ENCODE data around the gene MGRN1.

Gene MGRN1

DNA sequence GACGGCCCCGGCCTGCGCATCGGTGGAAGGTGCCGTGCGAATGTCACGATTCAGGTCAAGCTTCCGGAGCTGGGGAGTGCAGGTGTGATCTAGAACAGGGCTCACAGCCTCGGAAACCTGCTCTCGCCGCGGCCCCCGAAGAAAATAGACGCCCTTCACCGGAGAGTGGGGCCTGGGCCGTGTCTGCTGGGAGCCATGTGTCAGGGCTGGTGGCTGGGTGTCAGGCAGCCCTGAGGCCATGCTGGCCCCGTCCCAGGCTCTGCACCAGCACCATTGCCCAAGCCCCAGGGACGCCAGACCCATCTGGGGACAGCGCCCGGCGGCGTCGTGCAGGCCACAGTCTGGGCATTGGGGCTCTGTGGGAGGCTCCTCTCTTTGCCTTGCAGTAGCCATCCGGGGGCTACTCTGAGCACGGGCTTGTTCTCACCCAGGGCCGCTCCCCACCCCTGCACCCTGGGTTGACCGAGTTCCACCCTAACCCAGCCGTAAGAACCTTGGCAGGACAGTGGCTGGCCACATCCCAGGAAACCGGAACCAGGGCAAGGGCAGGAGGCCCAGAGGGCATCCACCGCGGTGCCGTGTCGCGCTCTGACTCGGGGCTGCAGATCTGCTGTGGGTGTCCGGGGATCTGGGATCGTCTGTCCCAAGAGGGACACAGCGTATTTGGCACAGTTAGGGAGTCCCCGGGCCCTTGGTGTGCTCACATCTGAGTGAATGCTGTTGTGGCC is 63.5 kb downstream of the MGRN1 start:
- no peak for DNase-seq (ENCODE audit: low read depth)

GRCh38 chr16:4688674-4689045 is 64.0 kb downstream of the MGRN1 start:
- DNase-seq (ENCODE audit: low read depth), result no peak

DNA sequence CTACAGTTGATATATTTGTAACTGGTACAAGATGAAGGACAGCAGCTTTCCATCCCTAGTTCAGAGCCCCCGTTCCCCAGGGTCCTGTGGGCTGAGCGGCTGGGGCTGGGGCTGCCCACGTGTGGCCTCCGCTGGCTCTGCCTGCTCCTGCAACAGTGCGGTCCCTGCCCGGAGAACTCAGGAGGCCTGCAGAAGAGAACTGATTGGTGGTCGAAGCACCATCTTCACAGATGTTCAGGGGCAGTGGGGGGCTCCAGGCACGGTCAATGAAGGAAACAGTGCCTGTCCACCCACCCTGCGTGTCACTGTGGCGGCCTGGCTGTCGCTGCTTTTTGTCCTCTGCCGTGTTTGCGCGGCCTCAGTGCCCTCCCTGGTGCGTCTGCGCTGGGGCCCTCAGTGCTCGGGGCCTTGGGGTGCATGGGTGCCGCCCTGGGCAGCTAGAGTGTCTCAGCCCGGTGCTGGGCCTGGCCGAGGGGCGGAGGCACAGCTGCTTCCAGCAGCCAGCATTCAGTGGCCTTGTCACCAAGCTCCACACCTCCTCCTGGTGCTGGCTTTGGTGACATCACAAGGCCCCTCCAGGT is 64.6 kb downstream of the MGRN1 start:
- DNase-seq (ENCODE audit: low read depth), result no peak

DNA sequence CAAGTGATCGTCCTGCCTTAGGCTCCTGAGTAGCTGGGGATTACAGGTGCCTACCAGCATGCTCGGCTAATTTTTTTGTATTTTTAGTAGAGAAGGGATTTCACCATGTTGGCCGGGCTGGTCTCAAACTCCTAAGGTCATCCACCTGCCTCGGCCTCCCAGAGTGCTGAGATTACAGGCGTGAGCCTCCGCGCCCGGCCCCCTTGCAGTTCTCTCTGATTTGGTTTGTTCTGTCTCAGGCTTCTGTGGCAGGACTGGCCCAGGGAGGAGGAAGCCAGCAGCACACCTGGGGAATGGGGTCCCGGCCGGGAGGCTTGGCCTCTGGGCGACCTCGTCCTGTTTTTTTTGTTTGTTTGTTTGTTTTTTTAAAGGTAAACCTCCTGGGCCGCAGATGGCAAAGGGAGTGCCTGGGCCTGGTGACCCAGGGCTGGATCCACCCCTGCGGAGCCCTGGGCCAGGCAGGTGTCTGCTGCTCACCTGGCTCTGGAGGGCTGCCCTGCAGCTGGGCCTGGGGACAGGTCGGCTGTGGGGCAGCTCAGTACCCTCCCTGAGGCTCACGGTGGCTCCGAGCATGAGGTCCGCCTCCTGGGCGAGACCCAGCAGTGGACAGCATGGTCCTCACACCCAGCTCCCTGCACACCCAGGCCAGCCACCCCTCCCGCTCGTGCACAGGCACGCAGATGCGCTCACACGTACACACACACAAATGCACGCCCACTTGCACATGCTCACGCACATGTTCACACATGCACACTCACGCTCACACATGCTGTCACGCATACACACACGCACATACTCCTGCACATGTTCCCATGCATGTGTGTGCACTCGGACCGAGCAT is 65.5 kb downstream of the MGRN1 start:
- no peak for DNase-seq (ENCODE audit: low read depth)

GRCh38 chr16:4690946-4691665 is 66.5 kb downstream of the MGRN1 start:
- no peak for DNase-seq (ENCODE audit: low read depth)

DNA sequence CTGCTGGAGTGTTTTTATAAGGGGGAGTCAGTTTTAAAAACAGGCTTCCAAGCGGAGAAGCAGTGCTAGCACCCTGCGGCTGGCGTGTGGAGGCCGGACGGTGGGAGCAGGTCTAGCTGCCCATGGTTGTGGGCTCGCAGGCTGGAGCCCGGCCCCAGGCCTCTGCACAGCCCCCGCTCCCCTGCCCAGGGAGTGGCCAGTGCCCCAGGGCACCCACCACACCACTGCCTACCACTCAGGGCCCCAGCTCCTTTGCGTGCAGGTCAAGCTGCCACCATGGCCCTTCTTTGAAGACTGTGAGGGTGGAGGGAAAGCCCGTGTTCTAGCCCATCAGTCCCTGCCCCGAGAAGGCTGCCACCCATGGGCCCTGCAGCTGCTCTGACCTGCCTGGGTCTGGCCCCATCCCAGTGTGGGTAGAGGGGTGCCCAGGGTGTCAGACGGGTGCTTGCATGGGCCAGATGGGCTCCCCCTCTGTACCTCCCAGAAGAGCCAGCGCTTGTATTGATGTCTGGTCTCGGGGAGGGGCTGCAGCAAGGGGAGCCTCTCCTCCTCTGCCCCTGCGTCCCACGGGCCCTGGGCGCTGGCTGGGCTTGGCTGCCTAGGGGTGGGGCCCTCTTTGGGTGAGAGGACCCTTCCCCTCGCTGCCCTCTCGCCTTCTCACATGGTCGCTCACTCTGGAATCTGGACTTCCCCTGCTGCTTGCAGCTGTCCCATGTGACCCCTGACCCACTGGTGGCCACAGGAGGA is 67.2 kb downstream of the MGRN1 start:
- DNase-seq (ENCODE audit: low read depth), result no peak

DNA sequence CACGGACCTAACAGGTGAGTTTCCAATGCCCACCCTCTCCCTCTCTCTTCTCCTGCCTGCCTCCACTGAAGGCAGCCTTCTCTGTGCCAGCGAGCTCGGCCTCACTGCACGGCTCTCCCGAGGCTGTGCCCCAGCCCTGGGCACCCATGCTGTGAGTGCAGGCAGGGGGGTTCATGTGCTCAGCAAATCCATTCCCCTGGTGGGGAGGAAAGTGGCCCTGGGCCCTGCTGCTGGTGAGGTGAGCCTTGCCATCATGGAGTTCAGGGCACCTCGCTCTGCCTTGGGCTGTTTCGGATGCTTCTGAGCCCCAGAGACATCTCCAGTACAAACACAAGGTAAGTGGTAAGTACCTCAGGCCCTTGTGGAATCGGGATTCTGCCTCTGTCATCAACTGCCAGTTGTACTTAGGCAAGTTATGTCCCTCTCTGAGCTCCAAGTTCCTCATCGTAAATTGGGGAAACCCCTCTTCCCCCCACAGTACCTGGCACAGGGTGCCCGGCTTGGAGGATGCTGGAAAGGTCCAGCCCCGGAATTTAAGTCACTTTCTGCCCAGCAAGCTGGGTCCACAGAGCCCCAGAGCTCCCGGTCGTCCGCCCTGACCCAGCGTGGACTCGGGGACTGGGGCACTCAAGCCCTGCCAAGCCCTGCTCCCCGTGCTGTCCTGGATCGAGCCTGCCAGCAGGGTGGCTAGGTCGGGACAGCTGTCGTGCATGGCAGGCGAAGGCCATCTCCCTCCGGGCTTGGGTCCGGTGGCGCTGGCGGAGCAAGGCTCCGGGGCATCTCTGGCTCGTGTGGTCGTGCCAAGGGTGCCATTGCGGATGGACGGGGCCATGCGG is 68.1 kb downstream of the MGRN1 start:
- DNase-seq (ENCODE audit: low read depth), result no peak

DNA sequence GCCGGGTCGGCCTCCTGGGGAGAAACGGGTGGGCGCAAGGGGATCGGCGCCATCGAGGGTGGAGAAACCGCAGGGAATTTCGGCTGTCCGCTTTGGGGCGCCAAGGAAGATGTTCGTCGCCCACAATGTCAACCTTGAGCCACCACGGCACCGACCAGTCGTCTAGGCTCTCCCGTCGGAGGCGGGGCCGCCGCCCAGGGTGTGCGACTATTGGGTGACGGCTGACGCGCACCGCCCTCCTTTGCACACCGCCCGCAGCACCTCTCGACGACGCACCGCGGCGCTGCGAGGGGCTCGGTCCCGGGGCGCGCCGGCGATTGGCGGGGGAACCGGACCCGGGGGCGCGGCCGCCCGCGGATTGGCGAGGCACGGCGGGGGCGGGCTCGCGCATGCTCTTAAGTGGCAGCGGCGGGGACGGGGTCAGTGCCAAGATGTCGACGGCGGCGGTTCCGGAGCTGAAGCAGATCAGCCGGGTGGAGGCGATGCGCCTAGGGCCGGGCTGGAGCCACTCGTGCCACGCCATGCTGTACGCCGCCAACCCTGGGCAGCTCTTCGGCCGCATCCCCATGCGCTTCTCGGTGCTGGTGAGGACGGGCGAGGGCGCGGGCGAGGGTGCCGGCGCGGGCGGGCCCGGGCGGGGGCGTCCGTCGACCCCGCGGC is 68.8 kb downstream of the MGRN1 start, which contains the start of gene NUDT16L1:
NUDT16L1 (plus strand) TSS at position 267 of the 660 bp plus-strand sequence; CDS start at position 432, 165 bp downstream.
- DNase-seq (ENCODE audit: low read depth), result peak; percentile 85

DNA sequence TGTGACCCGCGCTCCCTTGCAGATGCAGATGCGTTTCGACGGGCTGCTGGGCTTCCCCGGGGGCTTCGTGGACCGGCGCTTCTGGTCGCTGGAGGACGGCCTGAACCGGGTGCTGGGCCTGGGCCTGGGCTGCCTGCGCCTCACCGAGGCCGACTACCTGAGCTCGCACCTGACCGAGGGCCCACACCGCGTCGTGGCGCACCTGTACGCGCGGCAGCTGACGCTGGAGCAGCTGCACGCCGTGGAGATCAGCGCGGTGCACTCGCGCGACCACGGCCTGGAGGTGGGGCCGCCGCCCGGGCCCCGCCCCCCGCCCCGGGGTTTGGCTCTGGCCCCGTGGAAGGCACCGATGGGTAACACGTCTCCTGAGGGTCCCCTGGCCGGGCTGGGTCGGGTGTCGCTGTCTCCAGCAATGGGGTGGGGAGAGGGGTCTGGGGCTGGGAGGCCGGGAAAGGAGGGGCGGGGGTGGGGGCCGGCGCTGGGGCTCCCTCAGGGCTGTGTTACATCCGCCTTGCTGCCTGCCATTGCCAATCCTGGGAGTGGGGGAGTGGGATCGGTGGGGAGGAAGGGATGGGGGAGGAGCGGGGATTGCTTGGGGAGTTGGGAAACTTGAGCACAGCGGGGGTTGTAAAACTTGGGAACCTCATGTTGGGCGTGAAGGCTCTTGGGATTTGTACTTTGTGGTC is 69.5 kb downstream of the MGRN1 start:
- peak; percentile 17 for DNase-seq (ENCODE audit: low read depth)

DNA sequence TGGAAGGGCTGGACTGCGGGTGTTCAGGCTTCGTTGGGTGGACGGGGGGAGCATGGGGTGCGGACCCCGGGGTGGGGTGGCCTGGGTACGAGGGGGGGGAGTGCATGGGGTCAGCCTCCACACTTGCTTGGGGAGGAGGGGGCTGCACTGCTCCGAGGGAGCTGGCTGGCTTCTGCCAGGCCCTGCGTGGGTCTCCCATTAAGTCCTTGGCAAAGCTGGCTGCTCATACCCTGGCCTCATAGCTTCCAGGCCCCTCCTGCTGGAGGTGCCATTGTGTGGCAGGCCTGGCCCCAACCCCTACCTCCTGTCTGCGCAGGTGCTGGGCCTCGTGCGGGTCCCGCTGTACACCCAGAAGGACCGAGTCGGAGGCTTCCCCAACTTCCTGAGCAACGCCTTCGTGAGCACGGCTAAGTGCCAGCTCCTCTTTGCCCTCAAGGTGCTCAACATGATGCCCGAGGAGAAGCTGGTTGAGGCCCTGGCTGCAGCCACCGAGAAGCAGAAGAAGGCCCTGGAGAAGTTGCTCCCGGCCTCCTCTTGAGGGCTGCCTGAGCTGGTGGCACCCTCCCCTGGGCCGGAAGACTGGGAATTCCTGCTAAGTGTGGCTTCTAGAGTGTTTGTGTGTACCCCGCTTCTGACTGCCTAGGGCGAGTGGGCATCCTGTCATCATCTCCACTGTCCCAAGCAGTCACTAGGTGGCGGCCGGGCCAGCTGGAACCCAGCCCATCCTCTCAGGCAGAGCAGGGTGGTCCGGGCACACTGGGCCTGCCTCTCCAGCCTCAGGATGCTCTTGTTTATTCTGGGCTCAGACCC is 70.2 kb downstream of the MGRN1 start:
- DNase-seq (ENCODE audit: low read depth), result no peak

DNA sequence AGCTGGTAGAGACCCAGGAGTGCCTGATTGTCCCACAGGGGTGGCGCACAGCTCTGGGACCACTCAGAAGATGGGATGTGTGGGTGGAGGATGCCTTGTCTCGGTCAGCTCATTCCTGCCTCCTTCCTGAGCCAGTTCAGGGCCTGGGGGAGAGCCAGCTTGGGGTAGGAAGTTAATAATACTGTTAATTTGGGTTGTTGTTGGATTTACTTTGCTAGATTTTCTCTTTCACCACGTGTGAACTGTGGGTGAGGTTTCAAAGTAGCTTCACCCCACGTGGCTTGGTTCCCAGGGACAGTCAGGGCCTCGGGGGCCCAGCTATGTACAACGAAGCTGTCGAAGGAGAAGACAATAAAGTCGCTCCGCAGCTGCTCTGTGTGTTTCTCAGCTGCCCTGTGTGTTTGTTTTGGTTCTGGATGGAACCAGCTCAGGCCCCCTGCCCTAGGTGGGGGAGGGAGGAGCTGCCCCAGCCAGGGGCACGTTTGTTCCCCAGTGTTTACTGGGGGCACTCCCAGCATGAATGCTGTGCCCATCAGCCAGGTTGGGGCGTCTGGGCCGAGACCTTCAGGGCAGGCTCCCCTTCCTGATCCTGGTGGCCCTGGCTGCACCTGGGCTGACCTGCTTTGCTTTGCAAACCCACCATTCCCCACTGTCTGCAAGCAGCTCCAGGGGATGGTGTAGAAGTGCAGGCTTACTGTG is 71.0 kb downstream of the MGRN1 start:
- no peak for DNase-seq (ENCODE audit: low read depth)

DNA sequence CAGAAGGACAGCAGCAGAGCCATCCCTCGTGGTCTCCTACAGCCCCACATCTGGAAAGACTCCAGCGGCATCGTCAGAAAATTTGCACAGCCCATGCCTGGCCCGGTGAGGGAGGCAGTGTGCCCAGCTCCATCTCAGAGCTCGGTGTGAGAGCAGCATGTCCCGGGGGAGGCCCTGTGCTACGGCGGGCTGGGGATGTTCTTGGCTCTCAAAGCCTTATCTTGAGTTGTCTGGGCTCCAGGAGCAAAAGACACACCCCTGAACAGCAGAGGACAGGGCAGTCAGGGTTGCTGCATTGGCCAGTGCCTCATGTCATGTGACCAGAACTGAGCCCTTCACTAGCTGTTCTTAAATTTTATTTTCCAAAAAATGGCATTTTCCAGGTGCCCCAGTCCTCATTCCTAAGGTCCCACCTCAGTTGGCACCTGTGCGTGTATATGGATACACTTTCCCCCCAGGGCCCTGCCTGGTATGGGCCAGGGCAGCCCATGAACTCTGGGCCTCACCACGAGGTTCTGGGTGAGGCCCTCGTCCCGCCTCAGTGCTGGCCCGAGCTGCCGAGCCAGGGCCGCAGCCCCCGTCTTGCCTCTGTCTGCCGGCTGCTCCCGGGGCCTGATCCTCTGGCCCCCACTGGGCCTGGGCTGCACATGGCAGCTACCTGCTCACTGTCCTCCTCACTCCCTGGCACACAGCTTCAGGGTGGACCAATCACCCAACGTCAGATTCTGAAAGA is 71.7 kb downstream of the MGRN1 start:
- no peak for DNase-seq (ENCODE audit: low read depth)

GRCh38 chr16:4696905-4697847 is 72.5 kb downstream of the MGRN1 start:
- DNase-seq (ENCODE audit: low read depth), result no peak

DNA sequence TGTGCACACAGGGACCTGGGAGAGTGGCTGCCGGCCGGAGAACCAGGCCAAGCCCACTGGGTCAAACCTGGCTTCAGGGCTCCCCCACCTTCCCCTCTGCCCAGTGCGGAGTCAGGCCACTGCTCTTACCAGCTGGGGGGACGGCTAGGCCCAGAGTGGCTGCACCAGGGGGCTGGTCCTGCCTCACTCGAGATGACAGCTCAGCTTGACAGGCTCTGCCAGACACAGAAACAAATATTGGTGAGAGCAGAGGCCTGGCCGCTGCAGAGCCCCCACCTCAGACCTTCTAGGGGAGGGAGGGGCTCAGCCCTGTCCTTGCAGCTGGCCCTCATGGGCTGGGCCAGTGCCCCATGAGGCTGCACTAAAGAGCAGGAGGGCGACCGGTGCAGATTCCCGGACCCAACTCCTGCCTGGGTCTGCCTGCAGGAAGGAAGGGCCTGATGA is 73.2 kb downstream of the MGRN1 start:
- DNase-seq (ENCODE audit: low read depth), result no peak

- DNase-seq (ENCODE audit: low read depth), result no peak
Measured at GRCh38 chr16:4698321-4699045, 73.9 kb downstream of the MGRN1 start.
